Naive thymus-derived CD4-positive, alpha-beta T cell (primary cell): ENCODE data around the gene BCO1. TPM values are rescaled to one million over a fixed set of nuclear protein-coding genes. Genes with fewer than 3 reads are reported as not detected.

Source experiments
- ATAC-seq: fragments of 150-1000 bp; cut with Tn5 transposase; 2 replicates; pipeline ENCODE4 v1.10.0; 2021; ENCODE audit warnings: mild to moderate bottlenecking, moderate library complexity
- CTCF ChIA-PET: fragments of 350-600 bp; sonication (Branson Sonifier 250); formaldehyde crosslinking; loops from one replicate; lab custom pipeline; 2021; ENCODE audit warnings: antibody characterized with exemption; lab: Charles Lee
- POLR2A ChIA-PET: fragments of 350-600 bp; sonication (Branson Sonifier 250); formaldehyde crosslinking; loops from one replicate; lab custom pipeline; 2021; ENCODE audit warnings: antibody characterized with exemption, inconsistent platforms; lab: Charles Lee
- DNase-seq, 9 donors: peaks; one replicate each; pipeline versions ENCODE4 v3.0.0 to v3.0.0-alpha.2; 2020 to 2022; ENCODE audit warnings: mixed read lengths in 1 of 9
- H3K27ac ChIP-seq: one replicate; pipeline ENCODE4 v1.7.0; 2013; ENCODE audit warnings: mild to moderate bottlenecking, low read depth, low read length, moderate library complexity
- H3K27me3 ChIP-seq, 2 donors: one replicate each; pipeline ENCODE4 v1.7.0; 2013; ENCODE audit warnings: low read length in 2 of 2, mild to moderate bottlenecking in 2 of 2, moderate library complexity in 2 of 2; ENCODE audit not compliant: control insufficient read depth in 2 of 2, insufficient read depth in 2 of 2
- H3K36me3 ChIP-seq, 3 experiments: 1 replicate in 2 of 3; 2 replicates in 1 of 3; pipeline ENCODE4 v1.7.0; 2013; ENCODE audit warnings: low read length in 3 of 3, mild to moderate bottlenecking in 3 of 3, moderate library complexity in 1 of 3; ENCODE audit not compliant: insufficient read depth in 3 of 3, control insufficient read depth in 2 of 3
- H3K4me1 ChIP-seq, 2 donors: one replicate each; pipeline ENCODE4 v1.7.0; 2013; ENCODE audit warnings: low read length in 2 of 2, mild to moderate bottlenecking in 2 of 2, moderate library complexity in 1 of 2; ENCODE audit not compliant: control insufficient read depth in 2 of 2, insufficient read depth in 2 of 2
- H3K4me3 ChIP-seq: 2 replicates; pipeline ENCODE4 v1.7.0; 2013; ENCODE audit warnings: mild to moderate bottlenecking, low read length
- H3K9me3 ChIP-seq, 3 experiments: 1 replicate in 2 of 3; 2 replicates in 1 of 3; pipeline ENCODE4 v1.7.0; 2013; ENCODE audit warnings: low read length in 3 of 3; ENCODE audit not compliant: control insufficient read depth in 2 of 3
- H3K27ac Mint-ChIP-seq, 9 donors: one replicate each; pipeline ENCODE4 v1.8.0; 2020 to 2022; ENCODE audit warnings: mixed read lengths in 9 of 9, mild to moderate bottlenecking in 8 of 9, moderate library complexity in 5 of 9, inconsistent platforms in 2 of 9
- H3K27me3 Mint-ChIP-seq, 5 donors: one replicate each; pipeline ENCODE4 v1.8.0; 2021 to 2022; ENCODE audit warnings: mixed read lengths in 5 of 5, mild to moderate bottlenecking in 1 of 5
- H3K36me3 Mint-ChIP-seq, 5 donors: one replicate each; pipeline ENCODE4 v1.8.0; 2020 to 2022; ENCODE audit warnings: mixed read lengths in 5 of 5, mild to moderate bottlenecking in 3 of 5, inconsistent platforms in 1 of 5
- H3K4me1 Mint-ChIP-seq, 7 donors: one replicate each; pipeline ENCODE4 v1.8.0; 2020 to 2022; ENCODE audit warnings: mixed read lengths in 7 of 7, mild to moderate bottlenecking in 3 of 7, inconsistent platforms in 1 of 7
- H3K4me3 Mint-ChIP-seq, 10 donors: one replicate each; pipeline ENCODE4 v1.8.0; 2020 to 2022; ENCODE audit warnings: mild to moderate bottlenecking in 10 of 10, mixed read lengths in 10 of 10, moderate library complexity in 6 of 10, inconsistent platforms in 2 of 10
- H3K9me3 Mint-ChIP-seq, 11 donors: one replicate each; pipeline ENCODE4 v1.8.0; 2020 to 2022; ENCODE audit warnings: mixed read lengths in 11 of 11, mild to moderate bottlenecking in 4 of 11, inconsistent platforms in 1 of 11, moderate library complexity in 1 of 11
- intact Hi-C, 2 donors: fragments of 100-400 bp; cut with micrococcal nuclease; formaldehyde crosslinking; loops; one replicate each; pipeline ENCODE4 v1.15.1; 2023
- polyA plus RNA-seq, 2 donors: library from polyadenylated mRNA; unstranded; fragments of 300-500 nt; fragmentation: Illumina TruSeq; gene quantifications; one replicate each; pipeline ENCODE4 v1.2.3, GENCODE V29; 2021
- total RNA-seq, 6 experiments: library from RNA in 5 of 6; stranded (reverse) in 5 of 6; gene quantifications; 1 replicate in 5 of 6; 2 replicates in 1 of 6; pipeline ENCODE4 v1.2.3 and lab custom pipeline; 2021 to 2026

The BCO1 gene
- total and polyA plus RNA-seq, 7 experiments from 2014 or later = not detected

- Mint-ChIP-seq H3K4me3 (no peak overlapping the region), H3K27ac (no peak overlapping the region), H3K36me3 (no peaks in the 10 kb centered on the region), H3K4me1 (peaks cover 0 to 7% (median 4%) of the 10 kb centered on the region in 7 donors), H3K27me3 (peaks cover 10 to 19% (median 17%) of the 10 kb centered on the region in 5 donors), H3K9me3 (no peaks in the 10 kb centered on the region)
- DNase-seq (peak in 5 of 9 donors; percentile 10 to 43 (median 33)), ATAC-seq (peak; percentile 45)
- no peak overlapping the region for H3K27ac ChIP-seq
- no peaks in the 10 kb centered on the region for H3K9me3 ChIP-seq
- H3K4me1 ChIP-seq = no peaks in the 10 kb centered on the region
- ChIA-PET POLR2A (no interaction called here), CTCF (interaction anchor here (0.6 to 2.2 kb wide), 4 partner anchors 13 to 534 kb away, joined by 3 to 15 read pairs (median 4); no protein-coding TSS in a partner anchor)
- intact Hi-C loops = loop anchor here (1.0 to 10.0 kb wide), 3 partner anchors 110 to 533 kb away; partner anchors contain the start of gene GAN (in 1 of the 2)
- no peaks in the 10 kb centered on the region for H3K27me3 ChIP-seq
- H3K4me3 ChIP-seq = no peak overlapping the region
- H3K36me3 ChIP-seq = no peaks in the 10 kb centered on the region
These were observed 33.5 kb upstream of the BCO1 start for GRCh38 chr16:81204798-81205680.

GRCh38 chr16:81207076-81207475 lies 31.4 kb upstream of the BCO1 start:
- ChIA-PET POLR2A (no interaction called here), CTCF (no interaction called here)
- Histone ChIP-seq H3K36me3 (no peaks in the 10 kb centered on the region), H3K27me3 (no peaks in the 10 kb centered on the region), H3K9me3 (no peaks in the 10 kb centered on the region), H3K4me1 (no peaks in the 10 kb centered on the region), H3K27ac (no peak overlapping the region), H3K4me3 (no peak overlapping the region)
- Mint-ChIP-seq H3K4me1 (peaks cover 0 to 7% (median 4%) of the 10 kb centered on the region in 7 donors), H3K4me3 (no peak overlapping the region), H3K36me3 (no peaks in the 10 kb centered on the region), H3K27me3 (peaks cover 16 to 31% (median 21%) of the 10 kb centered on the region in 5 donors), H3K9me3 (no peaks in the 10 kb centered on the region), H3K27ac (no peak overlapping the region)
- intact Hi-C loops = loop anchor here in 1 of 2 donors (5.0 to 10.0 kb wide), 2 partner anchors 108 to 515 kb away; partner anchors contain the start of gene GAN
- no peak for ATAC-seq
- DNase-seq = no peak

- H3K9me3 ChIP-seq = no peaks in the 10 kb centered on the region
- no peaks in the 10 kb centered on the region for H3K36me3 ChIP-seq
- CTCF ChIA-PET = no interaction called here
- Mint-ChIP-seq H3K36me3 (peaks cover 0 to 3% (median 0%) of the 10 kb centered on the region in 5 donors), H3K27ac (no peak overlapping the region), H3K9me3 (no peaks in the 10 kb centered on the region), H3K4me3 (no peak overlapping the region), H3K4me1 (peaks cover 0 to 2% (median 0%) of the 10 kb centered on the region in 7 donors), H3K27me3 (peaks cover 11 to 37% (median 21%) of the 10 kb centered on the region in 5 donors)
- no peak overlapping the region for H3K27ac ChIP-seq
- intact Hi-C loops = loop anchor here in 1 of 2 donors (5.0 kb wide), 1 partner anchor 174 kb away; the partner anchor contains the start of gene ATMIN
- POLR2A ChIA-PET = no interaction called here
- no peak for ATAC-seq
- no peaks in the 10 kb centered on the region for H3K4me1 ChIP-seq
- H3K4me3 ChIP-seq = no peak overlapping the region
- no peak for DNase-seq
- H3K27me3 ChIP-seq = no peaks in the 10 kb centered on the region
These were observed 27.7 kb upstream of the BCO1 start for GRCh38 chr16:81210807-81211206.

- Mint-ChIP-seq H3K4me3 (no peak overlapping the region), H3K9me3 (no peaks in the 10 kb centered on the region), H3K27me3 (peaks cover 10 to 37% (median 21%) of the 10 kb centered on the region in 5 donors), H3K36me3 (peaks cover 0 to 3% (median 0%) of the 10 kb centered on the region in 5 donors), H3K4me1 (peaks cover 0 to 2% (median 0%) of the 10 kb centered on the region in 7 donors), H3K27ac (no peak overlapping the region)
- Histone ChIP-seq H3K36me3 (no peaks in the 10 kb centered on the region), H3K27me3 (no peaks in the 10 kb centered on the region), H3K4me3 (no peak overlapping the region), H3K9me3 (no peaks in the 10 kb centered on the region), H3K27ac (no peak overlapping the region), H3K4me1 (no peaks in the 10 kb centered on the region)
- POLR2A ChIA-PET = no interaction called here
- CTCF ChIA-PET = no interaction called here
- ATAC-seq = no peak
- DNase-seq = no peak
- intact Hi-C loops = loop anchor here in 1 of 2 donors (5.0 kb wide), 1 partner anchor 176 kb away; the partner anchor contains the start of gene ATMIN
These were observed 25.5 kb upstream of the BCO1 start for GRCh38 chr16:81212830-81213465.

- Histone ChIP-seq H3K9me3 (no peaks in the 10 kb centered on the region), H3K27ac (no peak overlapping the region), H3K4me1 (no peaks in the 10 kb centered on the region), H3K4me3 (no peak overlapping the region), H3K27me3 (no peaks in the 10 kb centered on the region), H3K36me3 (no peaks in the 10 kb centered on the region)
- H3K9me3 Mint-ChIP-seq = no peaks in the 10 kb centered on the region
- ATAC-seq (no peak), DNase-seq (no peak)
- ChIA-PET CTCF (no interaction called here), POLR2A (no interaction called here)
- peaks cover 0 to 2% (median 0%) of the 10 kb centered on the region in 7 donors for H3K4me1 Mint-ChIP-seq
- intact Hi-C loops = loop anchor here in 1 of 2 donors (5.0 kb wide), 1 partner anchor 177 kb away; the partner anchor contains the start of gene ATMIN
- H3K27ac Mint-ChIP-seq = peak overlapping the region in 1 of 9 donors; percentile 17
- peaks cover 0 to 3% (median 0%) of the 10 kb centered on the region in 5 donors for H3K36me3 Mint-ChIP-seq
- H3K4me3 Mint-ChIP-seq = no peak overlapping the region
- H3K27me3 Mint-ChIP-seq = peaks cover 4 to 27% (median 12%) of the 10 kb centered on the region in 5 donors
These were observed 23.7 kb upstream of the BCO1 start for GRCh38 chr16:81214745-81215166.

GRCh38 chr16:81216114-81216513 lies 22.4 kb upstream of the BCO1 start:
- no peak for DNase-seq
- peaks cover 4 to 28% (median 12%) of the 10 kb centered on the region in 5 donors for H3K27me3 Mint-ChIP-seq
- no peak overlapping the region for H3K4me3 ChIP-seq
- no peaks in the 10 kb centered on the region for H3K27me3 ChIP-seq
- no peak overlapping the region for H3K27ac ChIP-seq
- H3K27ac Mint-ChIP-seq = no peak overlapping the region
- peaks cover 0 to 3% (median 0%) of the 10 kb centered on the region in 5 donors for H3K36me3 Mint-ChIP-seq
- no peaks in the 10 kb centered on the region for H3K9me3 ChIP-seq
- H3K4me3 Mint-ChIP-seq = no peak overlapping the region
- ChIA-PET CTCF (interaction anchor here (0.9 kb wide), 1 partner anchor 119 kb away, joined by 3 read pairs; no protein-coding TSS in a partner anchor), POLR2A (no interaction called here)
- intact Hi-C loops = no loop called here
- ATAC-seq = no peak
- H3K36me3 ChIP-seq = no peaks in the 10 kb centered on the region
- H3K4me1 Mint-ChIP-seq = peaks cover 0 to 2% (median 0%) of the 10 kb centered on the region in 7 donors
- no peaks in the 10 kb centered on the region for H3K9me3 Mint-ChIP-seq
- H3K4me1 ChIP-seq = no peaks in the 10 kb centered on the region
